ENCODE measurements around the gene HIVEP1. TPM values are rescaled to one million over a fixed set of nuclear protein-coding genes. Genes with fewer than 3 reads are reported as not detected.

Gene HIVEP1
- total RNA-seq, 2 donors from 2014 or later, result 35.2 to 38.0 TPM

DNA sequence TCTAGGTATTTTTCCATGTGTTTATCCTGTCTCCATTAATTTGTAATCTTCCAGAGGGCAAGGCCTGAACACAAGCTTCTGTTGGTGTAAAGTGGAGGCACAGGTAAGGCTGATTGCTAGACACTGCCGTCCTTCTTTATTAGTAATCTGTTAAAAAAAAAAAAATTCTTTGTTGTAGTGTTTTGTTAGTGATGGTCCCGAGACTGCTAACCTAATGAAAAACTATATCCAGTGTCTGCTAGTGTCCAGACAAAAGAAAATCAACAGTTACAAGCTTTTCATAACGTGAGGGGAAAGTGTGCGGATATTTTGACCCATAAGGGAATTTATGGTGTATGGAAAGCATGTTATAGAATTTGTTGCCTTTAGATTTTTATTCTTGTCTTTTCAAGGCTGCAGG is 4.2 kb upstream of the HIVEP1 start:
- Histone ChIP-seq H3K4me3 (peak overlapping the region; percentile 77 to 84), H3K27ac (peak overlapping the region; percentile 96 to 98), H3K27me3 (replicated peaks; ENCODE audit: insufficient read depth) (no peaks in the 10 kb centered on the region), H3K9me3 (no peaks in the 10 kb centered on the region), H3K4me1 (replicated peaks) (no peaks in the 10 kb centered on the region), H3K36me3 (no peaks in the 10 kb centered on the region)
- TF ChIP-seq, protein P1, sequence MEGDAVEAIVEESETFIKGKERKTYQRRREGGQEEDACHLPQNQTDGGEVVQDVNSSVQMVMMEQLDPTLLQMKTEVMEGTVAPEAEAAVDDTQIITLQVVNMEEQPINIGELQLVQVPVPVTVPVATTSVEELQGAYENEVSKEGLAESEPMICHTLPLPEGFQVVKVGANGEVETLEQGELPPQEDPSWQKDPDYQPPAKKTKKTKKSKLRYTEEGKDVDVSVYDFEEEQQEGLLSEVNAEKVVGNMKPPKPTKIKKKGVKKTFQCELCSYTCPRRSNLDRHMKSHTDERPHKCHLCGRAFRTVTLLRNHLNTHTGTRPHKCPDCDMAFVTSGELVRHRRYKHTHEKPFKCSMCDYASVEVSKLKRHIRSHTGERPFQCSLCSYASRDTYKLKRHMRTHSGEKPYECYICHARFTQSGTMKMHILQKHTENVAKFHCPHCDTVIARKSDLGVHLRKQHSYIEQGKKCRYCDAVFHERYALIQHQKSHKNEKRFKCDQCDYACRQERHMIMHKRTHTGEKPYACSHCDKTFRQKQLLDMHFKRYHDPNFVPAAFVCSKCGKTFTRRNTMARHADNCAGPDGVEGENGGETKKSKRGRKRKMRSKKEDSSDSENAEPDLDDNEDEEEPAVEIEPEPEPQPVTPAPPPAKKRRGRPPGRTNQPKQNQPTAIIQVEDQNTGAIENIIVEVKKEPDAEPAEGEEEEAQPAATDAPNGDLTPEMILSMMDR (IDR thresholded peaks at IDR 0.05), result no peak
- TF ChIP-seq POLR2AphosphoS5 (IDR thresholded peaks at IDR 0.05), result no peak
- no peak for TF ChIP-seq POLR2A (IDR thresholded peaks at IDR 0.05)
- WGBS, result 32% methylated on average over 4 of the region's 4 CpGs
- no peak for DNase-seq (ENCODE audit: low spot score)
- intact Hi-C loops (cut with DNase I), result no loop called here

- H3K36me3 ChIP-seq, result no peaks in the 10 kb centered on the region
- DNase-seq (ENCODE audit: low spot score), result peak; percentile 80
- WGBS, result under 1% methylated on average over 37 of the region's 60 CpGs
- peak overlapping the region; percentile 77 to 84 for H3K4me3 ChIP-seq
- H3K9me3 ChIP-seq, result no peaks in the 10 kb centered on the region
- H3K27ac ChIP-seq, result peak overlapping the region; percentile 96 to 98
- no peaks in the 10 kb centered on the region for H3K4me1 ChIP-seq (replicated peaks)
- TF ChIP-seq POLR2AphosphoS5 (IDR thresholded peaks at IDR 0.05) (peak; percentile 48), POLR2A (IDR thresholded peaks at IDR 0.05) (peak; percentile 22)
- TF ChIP-seq, protein P1 (IDR thresholded peaks at IDR 0.05), result no peak
- intact Hi-C loops (cut with DNase I), result no loop called here
- no peaks in the 10 kb centered on the region for H3K27me3 ChIP-seq (replicated peaks; ENCODE audit: insufficient read depth)
These were observed 3.5 kb upstream of the HIVEP1 start for GRCh38 chr6:12008366-12009179.

- no peak for TF ChIP-seq POLR2A (IDR thresholded peaks at IDR 0.05)
- no peak for TF ChIP-seq POLR2AphosphoS5 (IDR thresholded peaks at IDR 0.05)
- TF ChIP-seq, protein P1 (IDR thresholded peaks at IDR 0.05), result no peak
- Histone ChIP-seq H3K27ac (peak overlapping the region; percentile 96 to 98), H3K4me3 (peak overlapping the region; percentile 77 to 84), H3K36me3 (no peaks in the 10 kb centered on the region), H3K4me1 (replicated peaks) (no peaks in the 10 kb centered on the region), H3K27me3 (replicated peaks; ENCODE audit: insufficient read depth) (no peaks in the 10 kb centered on the region), H3K9me3 (no peaks in the 10 kb centered on the region)
- no peak for DNase-seq (ENCODE audit: low spot score)
- 2% methylated on average over 25 of the region's 29 CpGs for WGBS
- intact Hi-C loops (cut with DNase I), result no loop called here
These were observed 2.9 kb upstream of the HIVEP1 start for GRCh38 chr6:12009180-12009685.

DNA sequence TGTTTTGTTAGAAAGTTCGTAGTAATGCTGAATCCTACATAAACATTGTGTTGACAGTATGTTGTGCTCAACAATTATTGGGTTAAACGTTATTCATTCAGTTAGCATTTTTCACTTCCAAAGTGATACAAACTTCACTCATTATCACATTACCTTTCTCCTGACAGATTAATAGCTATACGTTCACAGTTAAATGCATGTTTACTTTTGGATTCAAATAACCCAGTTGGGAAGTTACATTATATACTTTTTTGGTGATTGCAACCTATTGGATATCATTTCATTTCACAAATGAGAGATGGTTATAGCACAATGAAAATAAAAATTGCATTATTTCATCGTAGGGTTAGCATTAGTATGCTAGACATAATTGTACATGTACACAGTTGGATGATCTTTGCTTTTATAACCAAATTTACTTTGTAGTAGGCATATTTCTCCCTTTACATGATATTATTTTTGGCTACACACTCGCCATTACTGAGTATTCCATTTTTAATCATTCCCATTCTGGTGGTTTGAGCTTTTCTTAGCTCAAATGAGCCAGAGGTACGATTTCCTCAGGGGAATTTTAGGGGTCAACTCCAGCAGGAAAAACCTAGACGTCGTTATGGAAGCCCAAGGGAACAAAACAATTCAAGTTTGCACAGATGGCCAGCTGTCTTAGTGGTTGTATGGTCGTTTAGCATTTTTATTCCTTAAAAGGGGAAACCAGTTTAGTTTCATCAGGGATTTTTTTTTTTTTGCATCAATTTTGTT is 2.1 kb upstream of the HIVEP1 start:
- Histone ChIP-seq H3K4me3 (peak overlapping the region; percentile 77 to 84), H3K36me3 (no peaks in the 10 kb centered on the region), H3K4me1 (replicated peaks) (no peaks in the 10 kb centered on the region), H3K9me3 (no peaks in the 10 kb centered on the region), H3K27ac (peak overlapping the region; percentile 96 to 98), H3K27me3 (replicated peaks; ENCODE audit: insufficient read depth) (no peaks in the 10 kb centered on the region)
- intact Hi-C loops (cut with DNase I), result loop anchor here (10.0 kb wide), 1 partner anchor 425 kb away; no protein-coding TSS in a partner anchor
- TF ChIP-seq, protein P1 (IDR thresholded peaks at IDR 0.05), result no peak
- TF ChIP-seq POLR2AphosphoS5 (IDR thresholded peaks at IDR 0.05) (no peak), POLR2A (IDR thresholded peaks at IDR 0.05) (no peak)
- 3% methylated on average over 9 of the region's 9 CpGs for WGBS
- no peak for DNase-seq (ENCODE audit: low spot score)

All from prostate gland (tissue), 2 donors.